K562 (cell line): Measurements from ENCODE around the gene SLBP. TPM values are rescaled to one million over a fixed set of nuclear protein-coding genes. Genes with fewer than 3 reads are reported as not detected.

ENCODE experiments used
- C11orf30 ChIP-seq: fragments of 450-650 bp; IDR thresholded peaks from 2 replicates; pipeline ENCODE4 v1.6.1; 2016; ENCODE audit warnings: low read depth, mild to moderate bottlenecking
- CREB1 ChIP-seq, 2 experiments: sonication (generic) in 1 of 2; formaldehyde crosslinking in 1 of 2; IDR thresholded peaks; 2 replicates each; pipeline versions ENCODE4 v1.6.1 to v1.8.0; 2012 to 2022; ENCODE audit warnings: inconsistent platforms in 1 of 2, mild to moderate bottlenecking in 1 of 2, missing genetic modification reagents in 1 of 2, moderate library complexity in 1 of 2
- CREM ChIP-seq: IDR thresholded peaks from 2 replicates; pipeline ENCODE4 v1.6.1; 2014; ENCODE audit warnings: antibody characterized with exemption, low read depth
- ELF1 ChIP-seq: fragments of 200-800 bp; sonication (Bioruptor generic); IDR thresholded peaks from 2 replicates; pipeline ENCODE4 v1.6.1; 2016; ENCODE audit warnings: missing genetic modification characterization, missing compliant biosample characterization
- ETV1 ChIP-seq: fragments of 450-650 bp; conservative IDR thresholded peaks from 2 replicates; pipeline ENCODE4 v1.6.1; 2016; ENCODE audit warnings: missing genetic modification characterization, control low read depth, low read depth, missing compliant biosample characterization
- FOS ChIP-seq: IDR thresholded peaks from 3 replicates; pipeline ENCODE4 v1.6.1; 2011; ENCODE audit not compliant: insufficient read length; ENCODE audit errors: extremely low read depth
- FOXM1 ChIP-seq, 2 experiments: fragments of 450-650 bp in 1 of 2; sonication (generic) in 1 of 2; formaldehyde crosslinking in 1 of 2; IDR thresholded peaks; 2 replicates each; pipeline versions ENCODE4 v1.6.1 to v1.9.0; 2017 to 2022; ENCODE audit warnings: low read depth in 2 of 2, mild to moderate bottlenecking in 2 of 2, missing genetic modification reagents in 1 of 2, moderate library complexity in 1 of 2
- GABPA ChIP-seq: fragments of 200-800 bp; sonication (Bioruptor generic); conservative IDR thresholded peaks from 2 replicates; pipeline ENCODE4 v1.6.1; 2016; ENCODE audit warnings: low read depth, missing genetic modification characterization, missing compliant biosample characterization
- GTF2E2 ChIP-seq: fragments of 200-800 bp; sonication (Bioruptor generic); IDR thresholded peaks from 2 replicates; pipeline ENCODE4 v1.6.1; 2016; ENCODE audit warnings: missing genetic modification characterization, missing compliant biosample characterization
- HNRNPLL ChIP-seq: fragments of 200-400 bp; formaldehyde crosslinking; IDR thresholded peaks from 2 replicates; pipeline ENCODE4 v1.6.1; 2017; ENCODE audit warnings: low read length, low read depth, mild to moderate bottlenecking; ENCODE audit not compliant: poor library complexity, severe bottlenecking
- MAZ ChIP-seq, 2 experiments: fragments of 450-650 bp in 1 of 2; sonication (generic) in 1 of 2; formaldehyde crosslinking; IDR thresholded peaks in 1 of 2; conservative IDR thresholded peaks in 1 of 2; 2 replicates each; pipeline versions ENCODE4 v1.4.0 to v1.5.0; 2020; ENCODE audit warnings: mild to moderate bottlenecking in 1 of 2, missing genetic modification reagents in 1 of 2
- NFYB ChIP-seq: IDR thresholded peaks from 2 replicates; pipeline ENCODE4 v1.6.1; 2011; ENCODE audit warnings: mild to moderate bottlenecking, moderate library complexity; ENCODE audit not compliant: insufficient read length; ENCODE audit errors: extremely low read depth
- NKRF ChIP-seq: fragments of 450-650 bp; IDR thresholded peaks from 2 replicates; pipeline ENCODE4 v1.6.1; 2016; ENCODE audit warnings: borderline replicate concordance
- PKNOX1 ChIP-seq: fragments of 450-650 bp; IDR thresholded peaks from 2 replicates; pipeline ENCODE4 v1.6.1; 2016
- RBM25 ChIP-seq: fragments of 200-400 bp; formaldehyde crosslinking; IDR thresholded peaks from 2 replicates; pipeline ENCODE4 v1.6.1; 2018; ENCODE audit warnings: low read length, low read depth, moderate library complexity; ENCODE audit not compliant: severe bottlenecking
- RCOR1 ChIP-seq, 2 experiments: IDR thresholded peaks; 2 replicates each; pipeline ENCODE4 v1.6.1; 2012; ENCODE audit warnings: low read depth in 2 of 2, low read length in 2 of 2, borderline replicate concordance in 1 of 2, improper control_type of control experiment in 1 of 2
- SIX5 ChIP-seq, 2 experiments: IDR thresholded peaks; 2 replicates each; pipeline ENCODE4 v1.6.1; 2011; ENCODE audit warnings: low read length in 2 of 2, borderline replicate concordance in 1 of 2, low read depth in 1 of 2, mild to moderate bottlenecking in 1 of 2, moderate library complexity in 1 of 2; ENCODE audit not compliant: insufficient read depth in 1 of 2
- SP1 ChIP-seq: sonication (generic); formaldehyde crosslinking; IDR thresholded peaks from 2 replicates; pipeline ENCODE4 v1.8.1; 2022; ENCODE audit warnings: mild to moderate bottlenecking, missing genetic modification reagents
- SUPT5H ChIP-seq: fragments of 450-650 bp; IDR thresholded peaks from 2 replicates; pipeline ENCODE4 v1.6.1; 2016
- TAF1 ChIP-seq: IDR thresholded peaks from 2 replicates; pipeline ENCODE4 v1.6.1; 2011; ENCODE audit warnings: mild to moderate bottlenecking, low read length, moderate library complexity; ENCODE audit not compliant: insufficient read depth, control insufficient read depth, severe bottlenecking; ENCODE audit errors: extremely low read depth
- TRIM24 ChIP-seq, 2 experiments: fragments of 450-650 bp; IDR thresholded peaks; 2 replicates each; pipeline ENCODE4 v1.6.1; 2016
- ZNF280B ChIP-seq: fragments of 250-450 bp; sonication (Bioruptor Pico); IDR thresholded peaks from 2 replicates; pipeline ENCODE4 v1.5.1; 2021; ENCODE audit warnings: mild to moderate bottlenecking
- polyA plus RNA-seq, 8 experiments: library from polyadenylated mRNA; depleted of rRNA in 4 of 8; stranded (reverse) in 5 of 8; unstranded in 3 of 8; fragments of >200 nt; fragmentation: Nextera tagmentation in 2 of 8; fragmentation: Illumina TruSeq in 1 of 8; extraction: Ambion mirVana in 2 of 8; extraction: Trizol in 1 of 8; gene quantifications; 2 replicates each; pipeline versions ENCODE4 v1.2.1 to v1.2.3, GENCODE V29; 2011 to 2014; ENCODE audit warnings: inconsistent platforms in 1 of 8, missing spikeins in 1 of 8
- total RNA-seq, 7 experiments: library from RNA; depleted of rRNA in 6 of 7; stranded (reverse); fragments of >200 nt in 6 of 7; fragmentation: Illumina TruSeq in 2 of 7; extraction: Trizol in 2 of 7; gene quantifications; 2 replicates each; pipeline versions ENCODE4 v1.2.1 to v1.2.3, GENCODE V29; 2011 to 2021; ENCODE audit warnings: low replicate concordance in 1 of 7

SLBP gene
- total and polyA plus RNA-seq, 9 of the 15 experiments (the other 6 are each of a cell fraction or from before 2014, with no cell fraction given): 49.4 to 221 (median 162) TPM

GRCh38 chr4:1721003-1721665 is 9.0 kb upstream of the SLBP start, which contains the start of the genes TACC3 and TMEM129 (continued):
- TF ChIP-seq FOS (peak; percentile 18), TAF1 (peak; percentile 40), GABPA (tag) (peak; percentile 98), NFYB (peak; percentile 30), ETV1 (tag) (peak; percentile 41; the same call in 1 of the 2 replicates), PKNOX1 (0 out of 2 replicates have a peak, but pooled peaks have one; percentile 11), ZNF280B (CRISPR knock-in tag) (no peak), GTF2E2 (tag) (peak; percentile 60; the same call in 1 of the 2 replicates), CREB1 (IDR thresholded peaks at IDR 0.05) (peak; percentile 76), CREB1 (CRISPR knock-in tag; IDR thresholded peaks at IDR 0.05) (peak; percentile 74), C11orf30 (peak; percentile 54; the same call in 1 of the 2 replicates), CREM (peak; percentile 91), SUPT5H (peak; percentile 13; the same call in 1 of the 2 replicates), MAZ (CRISPR knock-in tag; conservative IDR thresholded peaks at IDR 0.05 in 1 of 2, IDR thresholded peaks at IDR 0.05 in 1 of 2) (peak in 1 of 2 experiments; percentile 51; a peak in 1 of 4 replicates), RBM25 (peak; percentile 96), ELF1 (tag) (peak; percentile 69), TRIM24 (IDR thresholded peaks at IDR 0.05) (peak in 1 of 2 experiments; percentile 83; a peak in 2 of 4 replicates), NKRF (peak; percentile 36; the same call in 1 of the 2 replicates), SP1 (CRISPR knock-in tag) (peak; percentile 64; the same call in 1 of the 2 replicates), FOXM1 (IDR thresholded peaks at IDR 0.05; ENCODE audit: low read depth) (peak; percentile 52), FOXM1 (CRISPR knock-in tag; IDR thresholded peaks at IDR 0.05; ENCODE audit: low read depth) (no peak; the same call in 1 of the 2 replicates), RCOR1 (IDR thresholded peaks at IDR 0.05; ENCODE audit: borderline replicate concordance in 1 of 2, low read depth in 2 of 2, low read length in 2 of 2) (peak in 1 of 2 experiments; percentile 22; a peak in 1 of 4 replicates), HNRNPLL (peak; percentile 85), SIX5 (IDR thresholded peaks at IDR 0.05; ENCODE audit: borderline replicate concordance in 1 of 2, insufficient read depth in 1 of 2, low read depth in 1 of 2, low read length in 2 of 2) (peak; percentile 45 to 59; a peak in 3 of 4 replicates)
